ENCODE results near the gene RFC2. TPM values are rescaled to one million over a fixed set of nuclear protein-coding genes. Genes with fewer than 3 reads are reported as not detected.
"Not testable (repeated sequence)": the region's sequence is repeated elsewhere in the genome, so short reads cannot be mapped to it uniquely, and the experiment has no call there.

Gene RFC2
- total and polyA plus RNA-seq, 2 of the 8 experiments (the other 6 are each of a cell fraction or from before 2014, with no cell fraction given): 52.9 to 85.4 TPM

- H3K4me1 ChIP-seq (replicated peaks in 1 of 4; ENCODE audit: control insufficient read depth in 3 of 4, insufficient read depth in 4 of 4, low read length in 3 of 4); H3K23me2 ChIP-seq (ENCODE audit: low read depth, low read length); H3K56ac ChIP-seq (replicated peaks; ENCODE audit: insufficient read length, low read depth, low read length); H2BK5ac ChIP-seq (ENCODE audit: low read depth, low read length); H3K18ac ChIP-seq (ENCODE audit: extremely low read depth, low read length); H2AK5ac ChIP-seq (ENCODE audit: low read depth, low read length); H4K5ac ChIP-seq (ENCODE audit: insufficient read length, low read depth, low read length); H2BK15ac ChIP-seq (ENCODE audit: low read length); H3K79me1 ChIP-seq (ENCODE audit: low read depth, low read length); H2BK20ac ChIP-seq (ENCODE audit: low read length); H3K14ac ChIP-seq (ENCODE audit: insufficient read length); FAIRE-seq; H2BK120ac ChIP-seq (replicated peaks; ENCODE audit: low read depth, low read length); H4K8ac ChIP-seq (ENCODE audit: extremely low read depth, insufficient read depth, low read length); H3K23ac ChIP-seq (ENCODE audit: insufficient read length); H2BK12ac ChIP-seq (ENCODE audit: low read depth, low read length); H3K27me3 ChIP-seq (replicated peaks in 1 of 4; ENCODE audit: control insufficient read depth in 3 of 4, extremely low read depth in 1 of 4, insufficient read depth in 3 of 4, low read length in 3 of 4); POLR2A ChIA-PET (ENCODE audit: partially characterized antibody); H3K4me2 ChIP-seq (ENCODE audit: insufficient read depth in 1 of 2, low read depth in 2 of 2, low read length in 2 of 2); H3K79me2 ChIP-seq (ENCODE audit: control insufficient read depth in 1 of 2, insufficient read depth in 2 of 2, low read length in 2 of 2); H3K4me3 ChIP-seq (ENCODE audit: extremely low read depth in 1 of 4, insufficient read depth in 2 of 4, low read depth in 3 of 4, low read length in 4 of 4); H3K9me3 ChIP-seq (ENCODE audit: insufficient read depth in 2 of 2, low read depth in 1 of 2, low read length in 1 of 2); H2AFZ ChIP-seq (ENCODE audit: low read length); H4K91ac ChIP-seq (replicated peaks; ENCODE audit: insufficient read length, low read length); H3K27ac ChIP-seq (ENCODE audit: low read depth, low read length); H3K4ac ChIP-seq (replicated peaks; ENCODE audit: insufficient read length, low read depth, low read length); DNase-seq (ENCODE audit: low read depth in 1 of 2, low spot score in 2 of 2); H3K9ac ChIP-seq (replicated peaks in 1 of 4; ENCODE audit: extremely low read depth in 1 of 4, low read depth in 3 of 4, low read length in 3 of 4): not testable (repeated sequence)
- WGBS, 2 experiments (ENCODE audit: extremely low coverage in 1 of 2, insufficient coverage in 1 of 2, insufficient read length in 1 of 2, insufficient replicate concordance in 2 of 2, low coverage in 1 of 2, low lambda C conversion rate in 2 of 2, missing lambda C conversion rate in 1 of 2): 94% methylated on average over 17 of the region's 23 CpGs; no CpG with 5 or more reads in 1 of the 2 experiments
- H3K36me3 ChIP-seq (ENCODE audit: control insufficient read depth in 2 of 4, insufficient read depth in 4 of 4, low read length in 3 of 4): peaks cover 36 to 58% (median 50%) of the 10 kb centered on the region in 4 experiments
- CTCF ChIA-PET (ENCODE audit: partially characterized antibody): interaction anchor here (1.0 to 4.4 kb wide), 2 partner anchors 11 to 18 kb away, joined by 4 to 24 read pairs; no protein-coding TSS in a partner anchor
- peaks cover 4 to 14% of the 10 kb centered on the region in 2 experiments for H4K20me1 ChIP-seq (replicated peaks in 1 of 2; ENCODE audit: control insufficient read depth in 1 of 2, insufficient read depth in 2 of 2, low read length in 2 of 2)
These were observed 58.9 kb downstream of the RFC2 start for GRCh38 chr7:74195139-74195860.

Data from H1 (cell line).